ENCODE measurements around the gene PPDPF. TPM values are rescaled to one million over a fixed set of nuclear protein-coding genes. Genes with fewer than 3 reads are reported as not detected.
A peak's percentile ranks its signal among the peaks of the same experiment; 100 is the strongest.

PPDPF gene
- total RNA-seq, 1 experiment from 2014 or later, result 243 TPM

GRCh38 chr20:63534427-63534830, 13.9 kb downstream of the PPDPF start:
- no peaks in the 10 kb centered on the region for H3K36me3 ChIP-seq (ENCODE audit: low read depth)
- H3K9me3 ChIP-seq (ENCODE audit: insufficient read depth, low read depth), result no peaks in the 10 kb centered on the region
- no peaks in the 10 kb centered on the region for H4K20me1 ChIP-seq (ENCODE audit: insufficient read depth)
- no peaks in the 10 kb centered on the region for H3K9me2 ChIP-seq (ENCODE audit: insufficient read depth)
- POLR2A ChIA-PET (ENCODE audit: unreplicated experiment), result interaction anchor here (0.6 to 0.8 kb wide), 5 partner anchors 9 to 307 kb away, joined by 3 to 23 read pairs (median 4); no protein-coding TSS in a partner anchor
- peak overlapping the region; percentile 32; the same call in 1 of the 2 replicates for H3K27ac ChIP-seq
- TF ChIP-seq EZH2 (IDR thresholded peaks at IDR 0.05; ENCODE audit: low read depth) (no peak), CTCF (conservative IDR thresholded peaks at IDR 0.05) (no peak)
- H3K4me3 ChIP-seq, result no peak overlapping the region
- no peak overlapping the region for H2AFZ ChIP-seq
- BruUV-seq (replicated peaks), result no TSS peak
- intact Hi-C loops (cut with micrococcal nuclease; ENCODE audit: unreplicated experiment), result no loop called here
- peak overlapping the region; percentile 59 for H3K4me2 ChIP-seq
- CTCF ChIA-PET, result no interaction called here
- H3K27me3 ChIP-seq (ENCODE audit: insufficient read depth, low read depth), result no peaks in the 10 kb centered on the region
- peaks cover 31% of the 10 kb centered on the region; the same call in 1 of the 2 replicates for H3F3A ChIP-seq (ENCODE audit: insufficient read depth, low read depth)
- H3K79me2 ChIP-seq (ENCODE audit: low read depth), result peaks cover 6% of the 10 kb centered on the region; the same call in 1 of the 2 replicates
- H3K4me1 ChIP-seq (replicated peaks; ENCODE audit: insufficient read depth), result peaks cover 37% of the 10 kb centered on the region
- no peak for DNase-seq

- Histone ChIP-seq H3K9me3 (ENCODE audit: insufficient read depth, low read depth) (no peaks in the 10 kb centered on the region), H3K79me2 (ENCODE audit: low read depth) (peaks cover 6% of the 10 kb centered on the region; the same call in 1 of the 2 replicates), H3K4me3 (no peak overlapping the region), H3F3A (ENCODE audit: insufficient read depth, low read depth) (peaks cover 31% of the 10 kb centered on the region; the same call in 1 of the 2 replicates), H3K27ac (peak overlapping the region; percentile 32; the same call in 1 of the 2 replicates), H3K9me2 (ENCODE audit: insufficient read depth) (no peaks in the 10 kb centered on the region), H3K27me3 (ENCODE audit: insufficient read depth, low read depth) (no peaks in the 10 kb centered on the region), H3K4me2 (peak overlapping the region; percentile 59), H3K4me1 (replicated peaks; ENCODE audit: insufficient read depth) (peaks cover 43% of the 10 kb centered on the region), H3K36me3 (ENCODE audit: low read depth) (no peaks in the 10 kb centered on the region), H4K20me1 (ENCODE audit: insufficient read depth) (no peaks in the 10 kb centered on the region), H2AFZ (no peak overlapping the region)
- CTCF ChIA-PET, result no interaction called here
- DNase-seq, result peak in 1 of 2 experiments; percentile 33
- TF ChIP-seq CTCF (conservative IDR thresholded peaks at IDR 0.05), result no peak
- TF ChIP-seq EZH2 (IDR thresholded peaks at IDR 0.05; ENCODE audit: low read depth), result no peak
- no TSS peak for BruUV-seq (replicated peaks)
- intact Hi-C loops (cut with micrococcal nuclease; ENCODE audit: unreplicated experiment), result loop anchor here (5.0 kb wide), 1 partner anchor 522 kb away; no protein-coding TSS in a partner anchor
- POLR2A ChIA-PET (ENCODE audit: unreplicated experiment), result interaction anchor here (0.6 kb wide), 3 partner anchors 12 to 97 kb away, joined by 3 to 11 read pairs (median 3); no protein-coding TSS in a partner anchor
These were observed 14.5 kb downstream of the PPDPF start for GRCh38 chr20:63534831-63535651.

GRCh38 chr20:63536241-63536977, 15.8 kb downstream of the PPDPF start:
- POLR2A ChIA-PET (ENCODE audit: unreplicated experiment), result interaction anchor here (0.5 to 0.6 kb wide), 5 partner anchors 20 to 1170 kb away, joined by 3 to 4 read pairs (median 3); no protein-coding TSS in a partner anchor
- peak; percentile 63 to 69 for DNase-seq
- intact Hi-C loops (cut with micrococcal nuclease; ENCODE audit: unreplicated experiment), result loop anchor here (2.0 to 5.0 kb wide), 3 partner anchors 94 to 521 kb away; no protein-coding TSS in a partner anchor
- H3K4me3 ChIP-seq, result peak overlapping the region; percentile 66
- H3K9me3 ChIP-seq (ENCODE audit: insufficient read depth, low read depth), result no peaks in the 10 kb centered on the region
- H3K27me3 ChIP-seq (ENCODE audit: insufficient read depth, low read depth), result no peaks in the 10 kb centered on the region
- CTCF ChIA-PET, result interaction anchor here (2.6 to 3.0 kb wide), 2 partner anchors 105 to 444 kb away, joined by 15 to 43 read pairs; partner anchors contain the start of genes PRPF6 and SAMD10
- no peaks in the 10 kb centered on the region for H3K36me3 ChIP-seq (ENCODE audit: low read depth)
- H3K4me2 ChIP-seq, result peak overlapping the region; percentile 97
- 0 out of 2 replicates have a peak overlapping the region, but pooled peaks have one; percentile 55 for H3K27ac ChIP-seq
- H3K9me2 ChIP-seq (ENCODE audit: insufficient read depth), result no peaks in the 10 kb centered on the region
- no peak for TF ChIP-seq CTCF (conservative IDR thresholded peaks at IDR 0.05)
- TF ChIP-seq EZH2 (IDR thresholded peaks at IDR 0.05; ENCODE audit: low read depth), result no peak
- H2AFZ ChIP-seq, result peak overlapping the region; percentile 79
- peaks cover 6% of the 10 kb centered on the region; the same call in 1 of the 2 replicates for H3K79me2 ChIP-seq (ENCODE audit: low read depth)
- peaks cover 49% of the 10 kb centered on the region for H3K4me1 ChIP-seq (replicated peaks; ENCODE audit: insufficient read depth)
- BruUV-seq (replicated peaks), result no TSS peak
- H4K20me1 ChIP-seq (ENCODE audit: insufficient read depth), result no peaks in the 10 kb centered on the region
- peaks cover 31% of the 10 kb centered on the region; the same call in 1 of the 2 replicates for H3F3A ChIP-seq (ENCODE audit: insufficient read depth, low read depth)

All from PC-9 (cell line).